Measurements from ENCODE around the gene TXNIP. TPM values are rescaled to one million over a fixed set of nuclear protein-coding genes. Genes with fewer than 3 reads are reported as not detected.

Gene TXNIP
- total RNA-seq, 1 experiment from 2014 or later = 27.3 TPM

DNA sequence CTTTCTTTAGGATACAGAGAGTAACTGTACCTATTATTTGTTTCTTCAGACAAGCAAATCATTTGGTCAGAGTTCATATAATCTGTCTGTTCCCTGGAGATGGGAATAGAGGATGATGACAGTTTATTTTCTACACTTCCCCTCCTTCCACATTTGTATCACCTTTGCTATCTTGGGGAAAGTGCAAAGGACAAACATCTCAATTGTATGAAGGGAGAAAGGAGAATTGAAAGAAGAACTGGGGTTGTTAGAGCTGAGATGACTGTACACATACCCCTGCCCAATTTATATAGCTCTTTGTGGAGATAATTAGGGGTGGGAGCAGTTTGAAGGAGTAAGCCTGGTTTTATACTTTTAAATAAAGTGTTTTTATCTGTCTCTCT, 17.9 kb downstream of the TXNIP start:
- no peak for DNase-seq (ENCODE audit: low spot score)
- intact Hi-C loops (cut with micrococcal nuclease; ENCODE audit: unreplicated experiment) = loop anchor here (5.0 kb wide), 1 partner anchor 131 kb away; the partner anchor contains the start of gene NUDT17
- ChIA-PET CTCF (interaction anchor here (1.5 to 2.0 kb wide), 5 partner anchors 14 to 86 kb away, joined by 4 to 19 read pairs (median 6); partner anchors contain the start of genes ANKRD34A, LIX1L, POLR3GL and TXNIP), POLR2A (ENCODE audit: low non-redundant PET) (interaction anchor here (0.5 kb wide), 1 partner anchor 144 kb away, joined by 12 read pairs; no protein-coding TSS in a partner anchor)
- peaks cover 30% of the 10 kb centered on the region for H3K4me1 ChIP-seq (ENCODE audit: insufficient read depth, low read length, poor library complexity, severe bottlenecking)
- no peaks in the 10 kb centered on the region for H3K27me3 ChIP-seq (replicated peaks; ENCODE audit: insufficient read depth, low read depth, low read length, poor library complexity)
- H3K9me3 ChIP-seq (ENCODE audit: low read depth, low read length, poor library complexity, severe bottlenecking) = no peaks in the 10 kb centered on the region
- BruUV-seq (replicated peaks) = TSS peak; percentile 87
- TF ChIP-seq, protein P1, sequence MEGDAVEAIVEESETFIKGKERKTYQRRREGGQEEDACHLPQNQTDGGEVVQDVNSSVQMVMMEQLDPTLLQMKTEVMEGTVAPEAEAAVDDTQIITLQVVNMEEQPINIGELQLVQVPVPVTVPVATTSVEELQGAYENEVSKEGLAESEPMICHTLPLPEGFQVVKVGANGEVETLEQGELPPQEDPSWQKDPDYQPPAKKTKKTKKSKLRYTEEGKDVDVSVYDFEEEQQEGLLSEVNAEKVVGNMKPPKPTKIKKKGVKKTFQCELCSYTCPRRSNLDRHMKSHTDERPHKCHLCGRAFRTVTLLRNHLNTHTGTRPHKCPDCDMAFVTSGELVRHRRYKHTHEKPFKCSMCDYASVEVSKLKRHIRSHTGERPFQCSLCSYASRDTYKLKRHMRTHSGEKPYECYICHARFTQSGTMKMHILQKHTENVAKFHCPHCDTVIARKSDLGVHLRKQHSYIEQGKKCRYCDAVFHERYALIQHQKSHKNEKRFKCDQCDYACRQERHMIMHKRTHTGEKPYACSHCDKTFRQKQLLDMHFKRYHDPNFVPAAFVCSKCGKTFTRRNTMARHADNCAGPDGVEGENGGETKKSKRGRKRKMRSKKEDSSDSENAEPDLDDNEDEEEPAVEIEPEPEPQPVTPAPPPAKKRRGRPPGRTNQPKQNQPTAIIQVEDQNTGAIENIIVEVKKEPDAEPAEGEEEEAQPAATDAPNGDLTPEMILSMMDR (conservative IDR thresholded peaks at IDR 0.05; ENCODE audit: low read depth, low read length) = no peak
- TF ChIP-seq EZH2 (IDR thresholded peaks at IDR 0.05; ENCODE audit: borderline replicate concordance, low read depth, low read length, poor library complexity, severe bottlenecking) = no peak
- no peaks in the 10 kb centered on the region for H3K36me3 ChIP-seq (ENCODE audit: insufficient read depth, low read length, poor library complexity, severe bottlenecking)
- peak overlapping the region; percentile 95 for H3K27ac ChIP-seq (ENCODE audit: low read depth, low read length, poor library complexity, severe bottlenecking)
- H3K4me3 ChIP-seq (ENCODE audit: low read depth, low read length, poor library complexity, severe bottlenecking) = no peak overlapping the region

DNA sequence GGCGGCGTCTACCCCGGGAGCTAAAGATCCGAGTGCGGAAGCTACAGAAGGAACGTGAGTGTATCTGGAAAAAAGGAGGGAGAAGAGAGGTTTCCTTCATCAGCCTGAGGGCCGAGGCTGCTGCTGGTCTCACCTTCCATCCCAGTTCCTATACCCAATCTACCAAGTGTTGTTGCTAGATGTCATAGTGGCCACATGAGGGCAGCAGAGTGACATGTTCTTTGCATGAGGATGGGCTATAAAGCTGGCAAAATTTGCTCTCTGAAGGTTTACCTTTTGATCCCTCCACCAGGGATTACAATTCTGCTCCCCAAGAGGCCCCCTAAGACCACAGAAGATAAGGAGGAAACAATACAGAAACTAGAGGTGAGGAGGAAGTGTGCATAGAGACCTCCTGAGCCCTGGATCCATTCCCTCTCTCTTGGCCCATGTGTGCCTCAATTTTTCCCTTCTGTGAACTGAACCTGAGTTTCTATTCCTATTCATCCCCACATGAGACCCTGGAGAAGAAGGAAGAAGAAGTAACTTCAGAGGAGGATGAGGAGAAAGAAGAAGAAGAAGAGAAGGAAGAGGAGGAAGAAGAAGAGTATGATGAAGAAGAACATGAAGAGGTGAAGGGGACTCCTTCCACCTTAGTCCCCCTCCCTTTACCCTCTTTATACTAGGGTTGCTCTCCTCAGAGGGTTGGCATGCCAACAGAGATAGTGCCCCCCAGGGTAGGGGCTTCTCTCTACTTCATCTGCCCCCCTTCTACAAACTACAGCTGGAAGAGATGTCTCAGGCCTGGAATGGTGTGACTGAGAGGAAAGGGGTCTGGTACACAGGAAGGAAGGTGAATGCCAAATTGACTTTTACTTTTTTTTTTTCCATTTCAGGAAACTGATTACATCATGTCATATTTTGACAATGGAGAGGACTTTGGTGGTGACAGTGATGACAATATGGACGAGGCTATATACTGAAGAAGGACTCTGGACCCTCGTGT, 18.6 kb downstream of the TXNIP start:
- H3K27ac ChIP-seq (ENCODE audit: low read depth, low read length, poor library complexity, severe bottlenecking) = peak overlapping the region; percentile 95
- H3K27me3 ChIP-seq (replicated peaks; ENCODE audit: insufficient read depth, low read depth, low read length, poor library complexity) = no peaks in the 10 kb centered on the region
- no peaks in the 10 kb centered on the region for H3K36me3 ChIP-seq (ENCODE audit: insufficient read depth, low read length, poor library complexity, severe bottlenecking)
- POLR2A ChIA-PET (ENCODE audit: low non-redundant PET) = no interaction called here
- TF ChIP-seq EZH2 (IDR thresholded peaks at IDR 0.05; ENCODE audit: borderline replicate concordance, low read depth, low read length, poor library complexity, severe bottlenecking) = no peak
- TF ChIP-seq, protein P1 (conservative IDR thresholded peaks at IDR 0.05; ENCODE audit: low read depth, low read length) = peak; percentile 89
- no peaks in the 10 kb centered on the region for H3K9me3 ChIP-seq (ENCODE audit: low read depth, low read length, poor library complexity, severe bottlenecking)
- DNase-seq (ENCODE audit: low spot score) = peak; percentile 87
- H3K4me3 ChIP-seq (ENCODE audit: low read depth, low read length, poor library complexity, severe bottlenecking) = no peak overlapping the region
- intact Hi-C loops (cut with micrococcal nuclease; ENCODE audit: unreplicated experiment) = loop anchor here (1.0 to 5.0 kb wide), 2 partner anchors 27 to 130 kb away; partner anchors contain the start of gene NUDT17
- CTCF ChIA-PET = interaction anchor here (0.6 to 1.9 kb wide), 7 partner anchors 13 to 58 kb away, joined by 3 to 26 read pairs (median 5); partner anchors contain the start of genes ANKRD34A, LIX1L and POLR3GL
- peaks cover 30% of the 10 kb centered on the region for H3K4me1 ChIP-seq (ENCODE audit: insufficient read depth, low read length, poor library complexity, severe bottlenecking)
- BruUV-seq (replicated peaks) = no TSS peak

DNA sequence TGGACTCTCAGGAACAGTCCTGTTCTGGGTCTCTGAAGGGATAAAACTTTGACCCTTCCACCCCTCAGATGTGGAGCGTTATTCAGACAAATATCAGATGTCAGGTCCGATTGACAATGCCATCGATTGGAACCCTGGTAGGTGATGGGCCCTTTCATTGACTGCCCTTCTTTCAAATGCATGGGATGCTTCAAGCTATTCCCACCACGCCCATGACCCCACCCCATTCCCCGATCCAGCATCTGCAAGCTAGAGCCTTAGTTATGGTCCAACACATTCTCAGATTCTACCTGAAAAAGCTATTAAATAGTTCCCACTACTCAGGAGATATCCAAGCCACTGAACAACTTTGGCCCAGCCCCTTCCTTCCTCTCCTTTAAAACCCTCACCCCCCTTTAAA, 19.4 kb downstream of the TXNIP start:
- Histone ChIP-seq H3K36me3 (ENCODE audit: insufficient read depth, low read length, poor library complexity, severe bottlenecking) (no peaks in the 10 kb centered on the region), H3K4me1 (ENCODE audit: insufficient read depth, low read length, poor library complexity, severe bottlenecking) (peaks cover 30% of the 10 kb centered on the region), H3K27ac (ENCODE audit: low read depth, low read length, poor library complexity, severe bottlenecking) (peak overlapping the region; percentile 95), H3K9me3 (ENCODE audit: low read depth, low read length, poor library complexity, severe bottlenecking) (no peaks in the 10 kb centered on the region), H3K4me3 (ENCODE audit: low read depth, low read length, poor library complexity, severe bottlenecking) (no peak overlapping the region), H3K27me3 (replicated peaks; ENCODE audit: insufficient read depth, low read depth, low read length, poor library complexity) (no peaks in the 10 kb centered on the region)
- intact Hi-C loops (cut with micrococcal nuclease; ENCODE audit: unreplicated experiment) = loop anchor here (1.0 to 5.0 kb wide), 2 partner anchors 27 to 130 kb away; partner anchors contain the start of gene NUDT17
- no peak for TF ChIP-seq EZH2 (IDR thresholded peaks at IDR 0.05; ENCODE audit: borderline replicate concordance, low read depth, low read length, poor library complexity, severe bottlenecking)
- ChIA-PET POLR2A (ENCODE audit: low non-redundant PET) (interaction anchor here (0.6 kb wide), 1 partner anchor 29 kb away, joined by 10 read pairs; no protein-coding TSS in a partner anchor), CTCF (interaction anchor here (0.8 to 1.9 kb wide), 5 partner anchors 13 to 32 kb away, joined by 3 to 26 read pairs (median 5); partner anchors contain the start of genes ANKRD34A, LIX1L and POLR3GL)
- DNase-seq (ENCODE audit: low spot score) = no peak
- no TSS peak for BruUV-seq (replicated peaks)
